Stimulated activated CD4-positive, alpha-beta T cell treated with anti-CD3 and anti-CD28 coated beads, Interleukin-1b, Interleukin-23, amount 100 ng/mL, for 48 hours (primary cell): Measurements from ENCODE around the gene VWA7.
"Not testable (repeated sequence)": the region's sequence is repeated elsewhere in the genome, so short reads cannot be mapped to it uniquely, and the experiment has no call there.

Experiments used
- DNase-seq: peaks from one replicate; pipeline ENCODE4 v3.0.0-alpha.2; 2020

VWA7 gene

GRCh38 chr6:31801031-31801927 lies 24.2 kb upstream of the VWA7 start:
- DNase-seq: not testable (repeated sequence)

- DNase-seq: no peak
Measured at GRCh38 chr6:31799781-31800180, 22.7 kb upstream of the VWA7 start.

GRCh38 chr6:31797588-31797987 lies 20.5 kb upstream of the VWA7 start:
- DNase-seq: no peak

GRCh38 chr6:31796993-31797385 lies 19.9 kb upstream of the VWA7 start:
- DNase-seq: no peak

GRCh38 chr6:31795616-31796298 lies 18.6 kb upstream of the VWA7 start, which contains the start of gene VARS1:
TSS of gene VARS1 (minus strand) at chr6:31795752. CDS start at chr6:31795217, 535 bp downstream.
- peak; percentile 89 for DNase-seq

GRCh38 chr6:31794866-31795615 lies 17.9 kb upstream of the VWA7 start:
- peak; percentile 40 for DNase-seq

- DNase-seq: no peak
Measured at GRCh38 chr6:31794294-31794865, 17.3 kb upstream of the VWA7 start.

GRCh38 chr6:31793927-31794245 lies 16.8 kb upstream of the VWA7 start:
- not testable (repeated sequence) for DNase-seq

GRCh38 chr6:31792761-31793171 lies 15.6 kb upstream of the VWA7 start:
- no peak for DNase-seq

- DNase-seq: no peak
Measured at GRCh38 chr6:31792090-31792374, 14.9 kb upstream of the VWA7 start.

GRCh38 chr6:31791324-31792089 lies 14.4 kb upstream of the VWA7 start:
- no peak for DNase-seq

GRCh38 chr6:31785475-31785874 lies 8.3 kb upstream of the VWA7 start:
- DNase-seq: no peak

- no peak for DNase-seq
Measured at GRCh38 chr6:31784098-31784925, 7.2 kb upstream of the VWA7 start.

- no peak for DNase-seq
Measured at GRCh38 chr6:31782126-31782855, 5.2 kb upstream of the VWA7 start.

GRCh38 chr6:31781244-31782125 lies 4.4 kb upstream of the VWA7 start:
- no peak for DNase-seq

- no peak for DNase-seq
Measured at GRCh38 chr6:31780507-31781243, 3.5 kb upstream of the VWA7 start.

- DNase-seq: no peak
Measured at GRCh38 chr6:31779908-31780307, 2.8 kb upstream of the VWA7 start.

- DNase-seq: no peak
Measured at GRCh38 chr6:31778999-31779885, 2.1 kb upstream of the VWA7 start.
